Stomach (tissue), 9 donors: ENCODE data around the gene ALK. TPM values are rescaled to one million over a fixed set of nuclear protein-coding genes. Genes with fewer than 3 reads are reported as not detected.

Experiments
- DNase-seq, 2 donors: peaks; one replicate each; pipeline versions ENCODE4 v3.0.0 to v3.0.0-alpha.2; 2013 to 2019
- H3K27ac ChIP-seq, 5 donors: fragments of 200-600 bp in 4 of 5; sonication (generic) in 4 of 5; one replicate each; pipeline ENCODE4 v1.5.1; 2013 to 2019; ENCODE audit warnings: mild to moderate bottlenecking in 1 of 5, moderate library complexity in 1 of 5
- H3K27me3 ChIP-seq, 3 donors: fragments of 200-600 bp; sonication (generic); one replicate each; pipeline ENCODE4 v1.5.1; 2017 to 2019; ENCODE audit warnings: mixed run types in 1 of 3
- H3K36me3 ChIP-seq, 4 donors: fragments of 200-600 bp; sonication (generic); 1 replicate in 3 of 4; 2 replicates in 1 of 4; pipeline ENCODE4 v1.5.1; 2016 to 2019
- H3K4me1 ChIP-seq, 4 donors: fragments of 200-600 bp; sonication (generic); one replicate each; pipeline ENCODE4 v1.5.1; 2016 to 2019
- H3K4me3 ChIP-seq, 4 donors: fragments of 200-600 bp; sonication (generic) in 3 of 4; one replicate each; pipeline ENCODE4 v1.5.1; 2016 to 2019; ENCODE audit warnings: mild to moderate bottlenecking in 1 of 4
- H3K9me3 ChIP-seq, 4 donors: fragments of 200-600 bp; sonication (generic); one replicate each; pipeline ENCODE4 v1.5.1; 2016 to 2019
- CTCF ChIP-seq, 7 experiments: fragments of 450-650 bp in 4 of 7; fragments of 200-600 bp in 3 of 7; sonication (generic) in 3 of 7; IDR thresholded peaks; one replicate each; pipeline ENCODE4 v1.5.1; 2016 to 2019; ENCODE audit warnings: antibody characterized with exemption in 7 of 7, control low read depth in 2 of 7, mild to moderate bottlenecking in 1 of 7
- EP300 ChIP-seq: sonication (generic); formaldehyde crosslinking; IDR thresholded peaks from one replicate; pipeline ENCODE4 v1.6.1; 2017; ENCODE audit warnings: antibody characterized with exemption
- POLR2A ChIP-seq, 4 donors: fragments of 450-650 bp; IDR thresholded peaks; one replicate each; pipeline ENCODE4 v1.6.1; 2016; ENCODE audit warnings: antibody characterized with exemption in 4 of 4, control low read depth in 2 of 4, mild to moderate bottlenecking in 1 of 4, moderate library complexity in 1 of 4
- POLR2AphosphoS5 ChIP-seq, 3 donors: sonication (generic); formaldehyde crosslinking; IDR thresholded peaks; one replicate each; pipeline ENCODE4 v1.6.1; 2016; ENCODE audit warnings: antibody characterized with exemption in 3 of 3
- WGBS, 5 donors: extraction: QIAGEN DNeasy Blood & Tissue Kit in 3 of 5; methylation state at CpG; one replicate each; pipeline versions ENCODE4 v1.1.5 to v1.1.7; 2013 to 2018; 5-methylcytosine and 5-hydroxymethylcytosine counted together
- intact Hi-C: fragments of 100-400 bp; cut with DNase I; formaldehyde crosslinking; loops from one replicate; pipeline ENCODE4 v1.15.1; 2023; ENCODE audit warnings: low total_unique reads
- polyA plus RNA-seq, 3 donors: library from polyadenylated mRNA; stranded (reverse); fragments of 200-250 nt; gene quantifications; one replicate each; pipeline ENCODE4 v1.2.3, GENCODE V29; 2013
- total RNA-seq, 5 donors: library from RNA; depleted of rRNA; stranded (reverse); fragments of >200 nt; gene quantifications; one replicate each; pipeline versions ENCODE4 v1.1.0 to v1.2.3, GENCODE V29; 2014 to 2016
- donor health status: healthy with polysubstance abuse.
- donor health status: Bipolar disorder and iron deficiency.
- donor health status: healthy.

ALK gene
- total and polyA plus RNA-seq, 8 donors: 0.13 to 0.92 TPM; not detected in 6

GRCh38 chr2:29218071-29218470 is 703.3 kb downstream of the ALK start:
- no peaks in the 10 kb centered on the region for H3K9me3 ChIP-seq
- no peaks in the 10 kb centered on the region for H3K27me3 ChIP-seq
- TF ChIP-seq POLR2AphosphoS5 (IDR thresholded peaks at IDR 0.05) (no peak), CTCF (IDR thresholded peaks at IDR 0.05) (no peak), POLR2A (IDR thresholded peaks at IDR 0.05) (no peak), EP300 (no peak)
- H3K36me3 ChIP-seq: no peaks in the 10 kb centered on the region
- intact Hi-C loops: no loop called here
- no peak overlapping the region for H3K4me3 ChIP-seq
- H3K4me1 ChIP-seq: no peaks in the 10 kb centered on the region
- DNase-seq: peak in 1 of 2 donors; percentile 10
- no peak overlapping the region for H3K27ac ChIP-seq
- WGBS, 5 donors: 71 to 80% (median 74%) methylated on average over 6 of the region's 6 CpGs

GRCh38 chr2:29216609-29216909 is 704.8 kb downstream of the ALK start:
- WGBS, 5 donors: 88 to 97% (median 94%) methylated on average over 5 of the region's 5 CpGs
- Histone ChIP-seq H3K27me3 (no peaks in the 10 kb centered on the region), H3K27ac (no peak overlapping the region), H3K9me3 (no peaks in the 10 kb centered on the region), H3K36me3 (no peaks in the 10 kb centered on the region), H3K4me3 (no peak overlapping the region), H3K4me1 (no peaks in the 10 kb centered on the region)
- no peak for DNase-seq
- TF ChIP-seq POLR2AphosphoS5 (IDR thresholded peaks at IDR 0.05) (no peak), POLR2A (IDR thresholded peaks at IDR 0.05) (no peak), CTCF (IDR thresholded peaks at IDR 0.05) (no peak), EP300 (no peak)
- intact Hi-C loops: no loop called here

GRCh38 chr2:29215739-29216608 is 705.4 kb downstream of the ALK start:
- intact Hi-C loops: no loop called here
- no peaks in the 10 kb centered on the region for H3K4me1 ChIP-seq
- no peaks in the 10 kb centered on the region for H3K27me3 ChIP-seq
- no peak overlapping the region for H3K27ac ChIP-seq
- H3K9me3 ChIP-seq: no peaks in the 10 kb centered on the region
- DNase-seq: no peak
- TF ChIP-seq CTCF (IDR thresholded peaks at IDR 0.05) (no peak), POLR2AphosphoS5 (IDR thresholded peaks at IDR 0.05) (no peak), POLR2A (IDR thresholded peaks at IDR 0.05) (no peak), EP300 (no peak)
- no peak overlapping the region for H3K4me3 ChIP-seq
- WGBS, 5 donors: 81 to 92% (median 84%) methylated on average over 6 to 20 of the region's 20 CpGs
- H3K36me3 ChIP-seq: no peaks in the 10 kb centered on the region

DNA sequence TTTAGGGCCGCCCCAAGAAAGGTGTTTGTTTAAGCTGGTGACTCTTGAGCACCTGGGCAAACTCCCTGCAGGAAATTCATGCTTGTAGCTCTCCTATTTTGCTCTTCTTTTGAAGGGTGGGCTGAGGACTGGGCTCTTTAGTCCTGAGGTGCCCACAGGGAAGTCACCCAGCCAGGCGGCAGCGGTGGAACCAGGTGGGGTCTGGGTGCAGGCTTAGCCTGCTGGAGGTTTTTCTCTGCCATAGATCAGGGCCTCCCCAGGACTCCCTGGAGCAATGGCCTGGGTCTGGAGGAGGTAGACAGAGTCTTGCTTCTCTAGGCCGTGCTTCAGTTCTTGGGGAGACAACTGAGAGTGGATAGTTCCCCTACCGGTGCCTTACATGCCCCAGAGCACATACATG is 706.3 kb downstream of the ALK start:
- Histone ChIP-seq H3K36me3 (no peaks in the 10 kb centered on the region), H3K9me3 (no peaks in the 10 kb centered on the region), H3K27ac (no peak overlapping the region), H3K4me1 (no peaks in the 10 kb centered on the region), H3K27me3 (no peaks in the 10 kb centered on the region), H3K4me3 (no peak overlapping the region)
- WGBS, 5 donors: 79 to 92% (median 88%) methylated on average over 4 to 5 of the region's 5 CpGs
- no peak for DNase-seq
- intact Hi-C loops: no loop called here
- TF ChIP-seq POLR2A (IDR thresholded peaks at IDR 0.05): no peak

DNA sequence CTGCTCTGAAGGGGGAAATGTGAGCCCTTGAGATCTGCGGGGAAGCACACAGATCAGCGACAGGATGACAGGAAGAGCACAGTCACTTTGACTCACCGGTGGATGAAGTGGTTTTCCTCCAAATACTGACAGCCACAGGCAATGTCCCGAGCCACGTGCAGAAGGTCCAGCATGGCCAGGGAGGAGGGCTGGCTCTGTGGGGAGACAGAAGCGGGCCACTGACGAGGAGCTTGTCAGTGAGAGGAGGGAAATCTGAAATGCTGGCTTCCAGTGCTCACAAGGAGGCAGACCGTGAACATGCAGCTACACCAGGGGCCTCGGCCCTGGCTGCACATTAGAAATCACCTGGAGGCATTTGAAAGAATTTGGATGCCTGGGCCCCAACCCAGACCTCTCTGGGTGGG is 707.5 kb downstream of the ALK start:
- no peak for TF ChIP-seq CTCF (IDR thresholded peaks at IDR 0.05)
- TF ChIP-seq POLR2A (IDR thresholded peaks at IDR 0.05): no peak
- TF ChIP-seq POLR2AphosphoS5 (IDR thresholded peaks at IDR 0.05): no peak
- TF ChIP-seq EP300: no peak
- Histone ChIP-seq H3K9me3 (no peaks in the 10 kb centered on the region), H3K4me1 (no peaks in the 10 kb centered on the region), H3K27me3 (no peaks in the 10 kb centered on the region), H3K4me3 (no peak overlapping the region), H3K36me3 (no peaks in the 10 kb centered on the region), H3K27ac (no peak overlapping the region)
- no peak for DNase-seq
- intact Hi-C loops: no loop called here
- WGBS, 5 donors: 40 to 60% (median 43%) methylated on average over 9 of the region's 9 CpGs
